ENCODE results near the gene CD36. TPM values are rescaled to one million over a fixed set of nuclear protein-coding genes. Genes with fewer than 3 reads are reported as not detected.

The CD36 gene
- total and polyA plus RNA-seq, 10 of the 15 experiments (the other 5 are each of a cell fraction or from before 2014, with no cell fraction given) = 0.20 to 283 (median 172) TPM

DNA sequence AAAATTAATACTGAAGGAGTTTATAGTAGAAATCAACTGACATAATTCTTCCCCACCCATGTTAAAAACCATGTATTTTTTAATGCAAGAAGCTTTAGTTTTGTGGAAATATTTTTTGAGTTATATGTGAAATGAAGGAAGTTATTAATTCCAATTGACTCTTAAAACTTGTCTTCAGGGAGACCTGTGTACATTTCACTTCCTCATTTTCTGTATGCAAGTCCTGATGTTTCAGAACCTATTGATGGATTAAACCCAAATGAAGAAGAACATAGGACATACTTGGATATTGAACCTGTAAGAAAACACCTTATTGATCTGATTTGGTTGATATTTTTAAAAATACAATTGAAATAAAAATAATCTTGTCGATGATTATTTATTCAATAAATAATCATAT is 33.3 kb downstream of the CD36 start:
- BruUV-seq (replicated peaks) = no TSS peak
- 32% methylated on average over 1 of the region's 1 CpG for WGBS (ENCODE audit: insufficient coverage, insufficient replicate concordance, low lambda C conversion rate, missing lambda C conversion rate)
- no peaks in the 10 kb centered on the region for H4K20me1 ChIP-seq (ENCODE audit: control insufficient read depth, insufficient read depth)
- intact Hi-C loops (cut with micrococcal nuclease; ENCODE audit: unreplicated experiment) (no loop called here), in situ Hi-C loops (cut with MboI) (loop anchor here (25.0 kb wide), 1 partner anchor 609 kb away; no protein-coding TSS in a partner anchor)
- H3K4me2 ChIP-seq (ENCODE audit: control insufficient read depth, insufficient read depth) = no peak overlapping the region
- H3K4me3 ChIP-seq = no peak overlapping the region
- ChIA-PET CTCF (no interaction called here), POLR2A (no interaction called here), RAD21 (ENCODE audit: unreplicated experiment) (no interaction called here), SMC1A (ENCODE audit: uncharacterized antibody, unreplicated experiment) (no interaction called here)
- FAIRE-seq (no peak), DNase-seq (ENCODE audit: low read depth, low spot score) (no peak), ATAC-seq (no peak)
- H3K79me2 ChIP-seq (ENCODE audit: control insufficient read depth, insufficient read depth, low read length) = no peaks in the 10 kb centered on the region
- no peaks in the 10 kb centered on the region for H3K36me3 ChIP-seq (ENCODE audit: control insufficient read depth in 2 of 2, insufficient read depth in 2 of 2, low read length in 1 of 2)
- no peaks in the 10 kb centered on the region for H3K4me1 ChIP-seq (ENCODE audit: control insufficient read depth, insufficient read depth, low read length)
- no peaks in the 10 kb centered on the region for H3K27me3 ChIP-seq (replicated peaks in 1 of 2; ENCODE audit: control insufficient read depth in 2 of 2, insufficient read depth in 2 of 2, low read length in 1 of 2)
- TF ChIP-seq NFXL1 (IDR thresholded peaks at IDR 0.05; ENCODE audit: borderline replicate concordance) (no peak), ZNF24 (IDR thresholded peaks at IDR 0.05) (no peak), SPI1 (IDR thresholded peaks at IDR 0.05; ENCODE audit: borderline replicate concordance, insufficient read depth, low read depth, low read length) (peak; percentile 53; the same call in 1 of the 2 replicates)
- H3K9ac ChIP-seq (ENCODE audit: control insufficient read depth, insufficient read depth, low read length) = no peak overlapping the region
- no peaks in the 10 kb centered on the region for H3K9me3 ChIP-seq (replicated peaks; ENCODE audit: control insufficient read depth, insufficient read depth, low read length)
- no peak overlapping the region for H2AFZ ChIP-seq (ENCODE audit: control insufficient read depth, low read depth, low read length)
- H3K27ac ChIP-seq (ENCODE audit: control insufficient read depth, insufficient read depth) = no peak overlapping the region

DNA sequence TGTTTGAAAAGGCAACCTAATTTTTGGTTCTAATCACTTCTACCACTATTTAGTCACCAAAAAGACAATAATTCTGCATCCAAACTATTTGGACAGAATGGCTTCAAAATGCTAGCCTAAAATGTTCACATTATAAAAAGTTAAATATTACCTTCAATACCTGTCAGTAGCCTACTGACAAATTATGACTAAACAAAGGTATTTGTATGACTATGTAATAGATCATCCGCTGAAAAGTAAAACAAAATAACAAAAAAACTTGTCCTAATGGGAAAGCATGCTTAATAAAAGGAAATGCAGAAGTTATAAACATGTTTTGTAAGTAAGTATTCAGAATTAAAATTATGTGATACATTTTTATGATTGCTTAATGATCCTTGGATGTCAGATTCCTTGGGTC is 36.6 kb downstream of the CD36 start:
- WGBS (ENCODE audit: insufficient coverage, insufficient replicate concordance, low lambda C conversion rate, missing lambda C conversion rate) = 0% methylated on average over 1 of the region's 1 CpG
- Histone ChIP-seq H3K4me3 (no peak overlapping the region), H3K79me2 (ENCODE audit: control insufficient read depth, insufficient read depth, low read length) (no peaks in the 10 kb centered on the region), H3K4me2 (ENCODE audit: control insufficient read depth, insufficient read depth) (no peak overlapping the region), H3K4me1 (ENCODE audit: control insufficient read depth, insufficient read depth, low read length) (no peaks in the 10 kb centered on the region), H4K20me1 (ENCODE audit: control insufficient read depth, insufficient read depth) (no peaks in the 10 kb centered on the region), H3K9me3 (replicated peaks; ENCODE audit: control insufficient read depth, insufficient read depth, low read length) (no peaks in the 10 kb centered on the region), H3K9ac (ENCODE audit: control insufficient read depth, insufficient read depth, low read length) (no peak overlapping the region), H2AFZ (ENCODE audit: control insufficient read depth, low read depth, low read length) (no peak overlapping the region), H3K27me3 (replicated peaks in 1 of 2; ENCODE audit: control insufficient read depth in 2 of 2, insufficient read depth in 2 of 2, low read length in 1 of 2) (no peaks in the 10 kb centered on the region), H3K27ac (ENCODE audit: control insufficient read depth, insufficient read depth) (no peak overlapping the region), H3K36me3 (ENCODE audit: control insufficient read depth in 2 of 2, insufficient read depth in 2 of 2, low read length in 1 of 2) (no peaks in the 10 kb centered on the region)
- BruUV-seq (replicated peaks) = no TSS peak
- no peak for TF ChIP-seq CBFB (IDR thresholded peaks at IDR 0.05; ENCODE audit: low read depth)
- TF ChIP-seq, protein P1, sequence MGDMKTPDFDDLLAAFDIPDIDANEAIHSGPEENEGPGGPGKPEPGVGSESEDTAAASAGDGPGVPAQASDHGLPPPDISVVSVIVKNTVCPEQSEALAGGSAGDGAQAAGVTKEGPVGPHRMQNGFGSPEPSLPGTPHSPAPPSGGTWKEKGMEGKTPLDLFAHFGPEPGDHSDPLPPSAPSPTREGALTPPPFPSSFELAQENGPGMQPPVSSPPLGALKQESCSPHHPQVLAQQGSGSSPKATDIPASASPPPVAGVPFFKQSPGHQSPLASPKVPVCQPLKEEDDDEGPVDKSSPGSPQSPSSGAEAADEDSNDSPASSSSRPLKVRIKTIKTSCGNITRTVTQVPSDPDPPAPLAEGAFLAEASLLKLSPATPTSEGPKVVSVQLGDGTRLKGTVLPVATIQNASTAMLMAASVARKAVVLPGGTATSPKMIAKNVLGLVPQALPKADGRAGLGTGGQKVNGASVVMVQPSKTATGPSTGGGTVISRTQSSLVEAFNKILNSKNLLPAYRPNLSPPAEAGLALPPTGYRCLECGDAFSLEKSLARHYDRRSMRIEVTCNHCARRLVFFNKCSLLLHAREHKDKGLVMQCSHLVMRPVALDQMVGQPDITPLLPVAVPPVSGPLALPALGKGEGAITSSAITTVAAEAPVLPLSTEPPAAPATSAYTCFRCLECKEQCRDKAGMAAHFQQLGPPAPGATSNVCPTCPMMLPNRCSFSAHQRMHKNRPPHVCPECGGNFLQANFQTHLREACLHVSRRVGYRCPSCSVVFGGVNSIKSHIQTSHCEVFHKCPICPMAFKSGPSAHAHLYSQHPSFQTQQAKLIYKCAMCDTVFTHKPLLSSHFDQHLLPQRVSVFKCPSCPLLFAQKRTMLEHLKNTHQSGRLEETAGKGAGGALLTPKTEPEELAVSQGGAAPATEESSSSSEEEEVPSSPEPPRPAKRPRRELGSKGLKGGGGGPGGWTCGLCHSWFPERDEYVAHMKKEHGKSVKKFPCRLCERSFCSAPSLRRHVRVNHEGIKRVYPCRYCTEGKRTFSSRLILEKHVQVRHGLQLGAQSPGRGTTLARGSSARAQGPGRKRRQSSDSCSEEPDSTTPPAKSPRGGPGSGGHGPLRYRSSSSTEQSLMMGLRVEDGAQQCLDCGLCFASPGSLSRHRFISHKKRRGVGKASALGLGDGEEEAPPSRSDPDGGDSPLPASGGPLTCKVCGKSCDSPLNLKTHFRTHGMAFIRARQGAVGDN (IDR thresholded peaks at IDR 0.05) = no peak
- no peak for TF ChIP-seq NR2C1 (IDR thresholded peaks at IDR 0.05)
- no peak for TF ChIP-seq HDAC2 (IDR thresholded peaks at IDR 0.05)
- TF ChIP-seq MTA2 (IDR thresholded peaks at IDR 0.05; ENCODE audit: low read depth) = no peak
- TF ChIP-seq EGR1 (IDR thresholded peaks at IDR 0.05; ENCODE audit: borderline replicate concordance in 1 of 2, low read depth in 2 of 2, low read length in 2 of 2) = no peak
- TF ChIP-seq SMC3 (IDR thresholded peaks at IDR 0.05; ENCODE audit: borderline replicate concordance, low read length) = no peak
- TF ChIP-seq, protein P2, sequence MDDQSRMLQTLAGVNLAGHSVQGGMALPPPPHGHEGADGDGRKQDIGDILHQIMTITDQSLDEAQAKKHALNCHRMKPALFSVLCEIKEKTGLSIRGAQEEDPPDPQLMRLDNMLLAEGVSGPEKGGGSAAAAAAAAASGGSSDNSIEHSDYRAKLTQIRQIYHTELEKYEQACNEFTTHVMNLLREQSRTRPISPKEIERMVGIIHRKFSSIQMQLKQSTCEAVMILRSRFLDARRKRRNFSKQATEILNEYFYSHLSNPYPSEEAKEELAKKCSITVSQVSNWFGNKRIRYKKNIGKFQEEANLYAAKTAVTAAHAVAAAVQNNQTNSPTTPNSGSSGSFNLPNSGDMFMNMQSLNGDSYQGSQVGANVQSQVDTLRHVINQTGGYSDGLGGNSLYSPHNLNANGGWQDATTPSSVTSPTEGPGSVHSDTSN (IDR thresholded peaks at IDR 0.05; ENCODE audit: insufficient replicate concordance, low read depth, low read length) = no peak
- TF ChIP-seq ZNF24 (IDR thresholded peaks at IDR 0.05) = no peak
- no peak for TF ChIP-seq SIN3A (IDR thresholded peaks at IDR 0.05; ENCODE audit: low read depth, low read length)
- SMC1A ChIA-PET (ENCODE audit: uncharacterized antibody, unreplicated experiment) = interaction anchor here (1.4 to 1.7 kb wide), 2 partner anchors 9 to 10 kb away, joined by 4 to 7 read pairs; no protein-coding TSS in a partner anchor
- in situ Hi-C loops (cut with MboI) (no loop called here), intact Hi-C loops (cut with micrococcal nuclease; ENCODE audit: unreplicated experiment) (no loop called here)
- CTCF ChIA-PET = interaction anchor here (0.7 kb wide), 1 partner anchor 11 kb away, joined by 4 read pairs; no protein-coding TSS in a partner anchor
- FAIRE-seq = no peak
- POLR2A ChIA-PET = no interaction called here
- RAD21 ChIA-PET (ENCODE audit: unreplicated experiment) = no interaction called here
- no peak for DNase-seq (ENCODE audit: low read depth, low spot score)
- ATAC-seq = no peak
